Panc1 (cell line): ENCODE results near the gene JSRP1. TPM values are rescaled to one million over a fixed set of nuclear protein-coding genes. Genes with fewer than 3 reads are reported as not detected.

ENCODE experiments used
- ATAC-seq: fragments of 200-7000 bp; cut with Tn5 transposase; 2 replicates; pipeline ENCODE4 v1.9.1; 2020; ENCODE audit warnings: mild to moderate bottlenecking, moderate library complexity
- BruUV-seq: library from RNA; stranded (reverse); fragments of 400-500 nt; replicated peaks from 2 replicates; lab custom pipeline; 2021; lab: Mats Ljungman, UMichigan
- CTCF ChIA-PET: fragments of 300-600 bp; sonication (Branson Sonifier 250); formaldehyde crosslinking; loops from one replicate; lab custom pipeline; 2022; ENCODE audit warnings: antibody characterized with exemption; lab: Charles Lee
- POLR2A ChIA-PET: fragments of 300-600 bp; sonication (Branson Sonifier 250); formaldehyde crosslinking; loops from one replicate; lab custom pipeline; 2022; ENCODE audit warnings: antibody characterized with exemption; lab: Charles Lee
- DNase-seq: peaks from one replicate; pipeline ENCODE4 v3.0.0-alpha.2; 2010; ENCODE audit warnings: low read depth, low spot score
- H3K27ac ChIP-seq: 2 replicates; pipeline ENCODE4 v1.5.1; 2011; ENCODE audit warnings: mild to moderate bottlenecking, low read length, inconsistent platforms
- H3K27me3 ChIP-seq: fragments of 200-500 bp; sonication (Bioruptor generic); 2 replicates; pipeline ENCODE4 v1.6.0; 2014; ENCODE audit warnings: low read length, inconsistent platforms; ENCODE audit not compliant: control insufficient read depth, insufficient read depth
- H3K36me3 ChIP-seq: fragments of 200-500 bp; sonication (Bioruptor generic); 2 replicates; pipeline ENCODE4 v1.5.1; 2014; ENCODE audit warnings: inconsistent platforms, mild to moderate bottlenecking, low read length, moderate library complexity; ENCODE audit not compliant: control insufficient read depth, insufficient read depth
- H3K4me1 ChIP-seq: 2 replicates; pipeline ENCODE4 v1.5.1; 2011; ENCODE audit warnings: inconsistent platforms, mild to moderate bottlenecking, low read length, moderate library complexity; ENCODE audit not compliant: control insufficient read depth, insufficient read depth
- H3K4me3 ChIP-seq, 2 experiments: 2 replicates each; pipeline ENCODE4 v1.5.1; 2011 to 2012; ENCODE audit warnings: low read depth in 2 of 2, low read length in 2 of 2, mild to moderate bottlenecking in 2 of 2, inconsistent platforms in 1 of 2, moderate library complexity in 1 of 2
- H3K9me3 ChIP-seq: fragments of 200-500 bp; sonication (Bioruptor generic); 2 replicates; pipeline ENCODE4 v1.5.1; 2014; ENCODE audit warnings: low read depth, mild to moderate bottlenecking, inconsistent platforms, low read length, moderate library complexity; ENCODE audit not compliant: control insufficient read depth, insufficient read depth
- CTCF ChIP-seq: fragments of 450-650 bp; IDR thresholded peaks from 2 replicates; pipeline ENCODE4 v1.5.1; 2017; ENCODE audit warnings: mild to moderate bottlenecking
- POLR2AphosphoS5 ChIP-seq: IDR thresholded peaks from 2 replicates; pipeline ENCODE4 v1.6.1; 2012; ENCODE audit warnings: mild to moderate bottlenecking, low read depth, low read length, moderate library complexity
- REST ChIP-seq, 2 experiments: IDR thresholded peaks; 2 replicates each; pipeline ENCODE4 v1.6.1; 2011 to 2012; ENCODE audit warnings: low read depth in 2 of 2, control low read depth in 1 of 2, low read length in 1 of 2, mild to moderate bottlenecking in 1 of 2, moderate library complexity in 1 of 2; ENCODE audit not compliant: insufficient read depth in 1 of 2
- SIN3A ChIP-seq: IDR thresholded peaks from 2 replicates; pipeline ENCODE4 v1.6.1; 2012; ENCODE audit warnings: low read depth, mild to moderate bottlenecking, low read length, moderate library complexity, borderline replicate concordance; ENCODE audit not compliant: insufficient read depth
- TCF7L2 ChIP-seq: IDR thresholded peaks from 2 replicates; pipeline ENCODE4 v1.6.1; 2011; ENCODE audit warnings: mild to moderate bottlenecking, low read depth, low read length, inconsistent platforms
- in situ Hi-C: cut with HindIII; loops from 2 replicates; pipeline ENCODE4 v1.10.0; 2016; ENCODE audit warnings: low sequenced_read_pairs, low pct_unique_long_range_greater_than_20kb
- intact Hi-C: fragments of 100-400 bp; cut with micrococcal nuclease; formaldehyde crosslinking; loops from one replicate; pipeline ENCODE4 v1.10.0; 2022; ENCODE audit not compliant: unreplicated experiment
- total RNA-seq: library from RNA; stranded (reverse); gene quantifications from one replicate; pipeline ENCODE4 v1.2.1, GENCODE V29; 2021; ENCODE audit not compliant: unreplicated experiment

The JSRP1 gene
- total RNA-seq, 1 experiment from 2014 or later, result 0.51 TPM

- POLR2A ChIA-PET, result interaction anchor here (0.6 kb wide), 2 partner anchors 47 to 83 kb away, joined by 3 to 16 read pairs; no protein-coding TSS in a partner anchor
- Histone ChIP-seq H3K27me3 (no peaks in the 10 kb centered on the region), H3K4me3 (peak overlapping the region; percentile 75 to 83), H3K36me3 (peaks cover 4% of the 10 kb centered on the region; the same call in 1 of the 2 replicates), H3K27ac (peak overlapping the region; percentile 89), H3K9me3 (no peaks in the 10 kb centered on the region), H3K4me1 (peaks cover 26% of the 10 kb centered on the region)
- no TSS peak for BruUV-seq
- intact Hi-C loops (loop anchor here (2.0 to 5.0 kb wide), 2 partner anchors 37 to 82 kb away; no protein-coding TSS in a partner anchor), in situ Hi-C loops (no loop called here)
- CTCF ChIA-PET, result interaction anchor here (1.4 kb wide), 1 partner anchor 79 kb away, joined by 3 read pairs; no protein-coding TSS in a partner anchor
- ATAC-seq, result no peak
- no peak for TF ChIP-seq REST (IDR thresholded peaks at IDR 0.05; ENCODE audit: insufficient read depth in 1 of 2, low read depth in 2 of 2, low read length in 1 of 2)
- TF ChIP-seq TCF7L2, result no peak
- TF ChIP-seq SIN3A, result no peak
- no peak for TF ChIP-seq CTCF
- no peak for TF ChIP-seq POLR2AphosphoS5
- no peak for DNase-seq
These were observed 20.7 kb downstream of the JSRP1 start for GRCh38 chr19:2235381-2236063.

- TF ChIP-seq TCF7L2, result no peak
- no peak for TF ChIP-seq CTCF
- no peak for TF ChIP-seq POLR2AphosphoS5
- TF ChIP-seq REST (IDR thresholded peaks at IDR 0.05; ENCODE audit: insufficient read depth in 1 of 2, low read depth in 2 of 2, low read length in 1 of 2), result no peak
- TF ChIP-seq SIN3A, result no peak
- ATAC-seq, result no peak
- ChIA-PET POLR2A (interaction anchor here (0.6 kb wide), 1 partner anchor 48 kb away, joined by 3 read pairs; no protein-coding TSS in a partner anchor), CTCF (interaction anchor here (1.4 kb wide), 1 partner anchor 79 kb away, joined by 3 read pairs; no protein-coding TSS in a partner anchor)
- BruUV-seq, result TSS peak; percentile 71
- Histone ChIP-seq H3K27me3 (no peaks in the 10 kb centered on the region), H3K27ac (peak overlapping the region; percentile 89), H3K4me3 (peak overlapping the region; percentile 75 to 83), H3K9me3 (no peaks in the 10 kb centered on the region), H3K36me3 (peaks cover 4% of the 10 kb centered on the region; the same call in 1 of the 2 replicates), H3K4me1 (peaks cover 24% of the 10 kb centered on the region)
- in situ Hi-C loops, result no loop called here
- no peak for DNase-seq
- intact Hi-C loops, result loop anchor here (5.0 kb wide), 2 partner anchors 78 to 82 kb away; no protein-coding TSS in a partner anchor
These were observed 21.2 kb downstream of the JSRP1 start for GRCh38 chr19:2234996-2235380.
